ENCODE measurements around the gene POU6F2.

DNA sequence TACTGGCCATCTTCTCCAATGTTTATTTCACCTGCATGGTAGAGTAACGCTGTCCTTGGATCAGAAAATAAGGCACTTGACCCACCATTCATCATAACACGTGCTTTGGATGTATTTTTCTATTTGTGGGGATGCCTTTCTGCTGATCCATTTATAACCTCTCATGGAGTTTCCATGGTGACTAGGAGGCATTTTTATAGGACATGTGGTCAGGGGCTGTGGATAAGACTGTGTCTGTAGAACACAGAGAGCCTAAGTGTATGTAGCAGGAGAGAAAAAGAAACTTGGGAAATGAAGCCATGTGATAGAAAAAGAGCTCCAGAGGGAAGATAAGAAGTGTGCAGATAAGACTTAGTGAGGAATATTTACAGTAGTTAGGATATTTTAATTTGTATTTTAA, 184.2 kb downstream of the POU6F2 start:
- TF ChIP-seq TCF12 (IDR thresholded peaks at IDR 0.05; ENCODE audit: low read depth) (no peak), CREB1 (IDR thresholded peaks at IDR 0.05; ENCODE audit: low read depth) (no peak), YY1 (IDR thresholded peaks at IDR 0.05; ENCODE audit: low read depth) (no peak), ZBTB7A (IDR thresholded peaks at IDR 0.05; ENCODE audit: low read depth) (no peak), EP300 (IDR thresholded peaks at IDR 0.05; ENCODE audit: borderline replicate concordance) (no peak), TAF1 (IDR thresholded peaks at IDR 0.05; ENCODE audit: low read depth) (no peak), CEBPB (IDR thresholded peaks at IDR 0.05) (no peak)
